Measurements from ENCODE around the gene SLC35F4.

- TF ChIP-seq POLR2AphosphoS5 (IDR thresholded peaks at IDR 0.05), result no peak
- TF ChIP-seq POLR2A (IDR thresholded peaks at IDR 0.05), result no peak
- no peak for TF ChIP-seq CTCF (IDR thresholded peaks at IDR 0.05)
Observed at GRCh38 chr14:57547131-57547530, 318.8 kb downstream of the SLC35F4 start.

Data from upper lobe of left lung (tissue), 4 donors.